Measurements from ENCODE around the gene NHLRC1. TPM values are rescaled to one million over a fixed set of nuclear protein-coding genes. Genes with fewer than 3 reads are reported as not detected.
A peak's percentile ranks its signal among the peaks of the same experiment; 100 is the strongest.

NHLRC1 gene
- total RNA-seq, 3 donors from 2014 or later (not counting 1 experiment from before 2014, with no cell fraction given), result 0.58 to 0.89 (median 0.68) TPM

GRCh38 chr6:18115356-18115755 is 7.1 kb downstream of the NHLRC1 start:
- Mint-ChIP-seq H3K27me3 (ENCODE audit: low read depth in 2 of 2) (peaks cover 5 to 13% of the 10 kb centered on the region in 2 donors), H3K9me3 (no peaks in the 10 kb centered on the region), H3K36me3 (no peaks in the 10 kb centered on the region), H3K27ac (peak overlapping the region in 1 of 2 donors; percentile 62), H3K4me3 (no peak overlapping the region), H3K4me1 (peaks cover 10 to 11% of the 10 kb centered on the region in 2 donors)
- Histone ChIP-seq H3K4me1 (ENCODE audit: control insufficient read depth, insufficient read depth, low read length) (peaks cover 4% of the 10 kb centered on the region), H3K36me3 (ENCODE audit: control insufficient read depth, insufficient read depth, low read length) (no peaks in the 10 kb centered on the region), H3K27me3 (ENCODE audit: control insufficient read depth, insufficient read depth, low read length) (no peaks in the 10 kb centered on the region), H3K9me3 (ENCODE audit: control insufficient read depth, insufficient read depth, low read length) (no peaks in the 10 kb centered on the region), H3K4me3 (ENCODE audit: low read length) (no peak overlapping the region), H3K27ac (ENCODE audit: low read length) (no peak overlapping the region)
- intact Hi-C loops (cut with micrococcal nuclease), result no loop called here
- ATAC-seq, result peak in 2 of 3 donors; percentile 26 to 30
- WGBS (ENCODE audit: insufficient coverage), result 40% methylated on average over 1 of the region's 2 CpGs
- TF ChIP-seq, protein P1, sequence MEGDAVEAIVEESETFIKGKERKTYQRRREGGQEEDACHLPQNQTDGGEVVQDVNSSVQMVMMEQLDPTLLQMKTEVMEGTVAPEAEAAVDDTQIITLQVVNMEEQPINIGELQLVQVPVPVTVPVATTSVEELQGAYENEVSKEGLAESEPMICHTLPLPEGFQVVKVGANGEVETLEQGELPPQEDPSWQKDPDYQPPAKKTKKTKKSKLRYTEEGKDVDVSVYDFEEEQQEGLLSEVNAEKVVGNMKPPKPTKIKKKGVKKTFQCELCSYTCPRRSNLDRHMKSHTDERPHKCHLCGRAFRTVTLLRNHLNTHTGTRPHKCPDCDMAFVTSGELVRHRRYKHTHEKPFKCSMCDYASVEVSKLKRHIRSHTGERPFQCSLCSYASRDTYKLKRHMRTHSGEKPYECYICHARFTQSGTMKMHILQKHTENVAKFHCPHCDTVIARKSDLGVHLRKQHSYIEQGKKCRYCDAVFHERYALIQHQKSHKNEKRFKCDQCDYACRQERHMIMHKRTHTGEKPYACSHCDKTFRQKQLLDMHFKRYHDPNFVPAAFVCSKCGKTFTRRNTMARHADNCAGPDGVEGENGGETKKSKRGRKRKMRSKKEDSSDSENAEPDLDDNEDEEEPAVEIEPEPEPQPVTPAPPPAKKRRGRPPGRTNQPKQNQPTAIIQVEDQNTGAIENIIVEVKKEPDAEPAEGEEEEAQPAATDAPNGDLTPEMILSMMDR (IDR thresholded peaks at IDR 0.05), result no peak
- DNase-seq, result peak in 1 of 2 donors; percentile 3

GRCh38 chr6:18110162-18110561 is 12.3 kb downstream of the NHLRC1 start:
- Histone ChIP-seq H3K9me3 (ENCODE audit: control insufficient read depth, insufficient read depth, low read length) (peaks cover 5% of the 10 kb centered on the region), H3K36me3 (ENCODE audit: control insufficient read depth, insufficient read depth, low read length) (no peaks in the 10 kb centered on the region), H3K4me1 (ENCODE audit: control insufficient read depth, insufficient read depth, low read length) (no peaks in the 10 kb centered on the region), H3K27me3 (ENCODE audit: control insufficient read depth, insufficient read depth, low read length) (no peaks in the 10 kb centered on the region), H3K4me3 (ENCODE audit: low read length) (no peak overlapping the region), H3K27ac (ENCODE audit: low read length) (no peak overlapping the region)
- H3K9me3 Mint-ChIP-seq, result peaks cover 4 to 5% of the 10 kb centered on the region in 2 donors
- no peak overlapping the region for H3K4me3 Mint-ChIP-seq
- TF ChIP-seq, protein P1 (IDR thresholded peaks at IDR 0.05), result no peak
- ATAC-seq, result no peak
- H3K27ac Mint-ChIP-seq, result no peak overlapping the region
- H3K27me3 Mint-ChIP-seq (ENCODE audit: low read depth in 2 of 2), result peaks cover 8 to 13% of the 10 kb centered on the region in 2 donors
- intact Hi-C loops (cut with micrococcal nuclease), result no loop called here
- peaks cover 8% of the 10 kb centered on the region for H3K36me3 Mint-ChIP-seq
- DNase-seq, result no peak
- H3K4me1 Mint-ChIP-seq, result peaks cover 2% of the 10 kb centered on the region in 2 donors

GRCh38 chr6:18107061-18107460 is 15.4 kb downstream of the NHLRC1 start:
- ATAC-seq (no peak), DNase-seq (no peak)
- Mint-ChIP-seq H3K9me3 (peaks cover 4 to 5% of the 10 kb centered on the region in 2 donors), H3K27me3 (ENCODE audit: low read depth in 2 of 2) (peaks cover 11 to 12% of the 10 kb centered on the region in 2 donors), H3K36me3 (peaks cover 8% of the 10 kb centered on the region), H3K4me3 (no peak overlapping the region), H3K4me1 (no peaks in the 10 kb centered on the region), H3K27ac (no peak overlapping the region)
- TF ChIP-seq, protein P1 (IDR thresholded peaks at IDR 0.05), result no peak
- Histone ChIP-seq H3K27me3 (ENCODE audit: control insufficient read depth, insufficient read depth, low read length) (no peaks in the 10 kb centered on the region), H3K36me3 (ENCODE audit: control insufficient read depth, insufficient read depth, low read length) (no peaks in the 10 kb centered on the region), H3K9me3 (ENCODE audit: control insufficient read depth, insufficient read depth, low read length) (peaks cover 5% of the 10 kb centered on the region), H3K4me3 (ENCODE audit: low read length) (no peak overlapping the region), H3K27ac (ENCODE audit: low read length) (no peak overlapping the region), H3K4me1 (ENCODE audit: control insufficient read depth, insufficient read depth, low read length) (no peaks in the 10 kb centered on the region)
- intact Hi-C loops (cut with micrococcal nuclease), result no loop called here
- 100% methylated on average over 1 of the region's 1 CpG for WGBS (ENCODE audit: insufficient coverage)
